ENCODE data around the gene TAP1.
A peak's percentile ranks its signal among the peaks of the same experiment; 100 is the strongest.
"Not testable (repeated sequence)": the region's sequence is repeated elsewhere in the genome, so short reads cannot be mapped to it uniquely, and the experiment has no call there.

TAP1 gene

DNA sequence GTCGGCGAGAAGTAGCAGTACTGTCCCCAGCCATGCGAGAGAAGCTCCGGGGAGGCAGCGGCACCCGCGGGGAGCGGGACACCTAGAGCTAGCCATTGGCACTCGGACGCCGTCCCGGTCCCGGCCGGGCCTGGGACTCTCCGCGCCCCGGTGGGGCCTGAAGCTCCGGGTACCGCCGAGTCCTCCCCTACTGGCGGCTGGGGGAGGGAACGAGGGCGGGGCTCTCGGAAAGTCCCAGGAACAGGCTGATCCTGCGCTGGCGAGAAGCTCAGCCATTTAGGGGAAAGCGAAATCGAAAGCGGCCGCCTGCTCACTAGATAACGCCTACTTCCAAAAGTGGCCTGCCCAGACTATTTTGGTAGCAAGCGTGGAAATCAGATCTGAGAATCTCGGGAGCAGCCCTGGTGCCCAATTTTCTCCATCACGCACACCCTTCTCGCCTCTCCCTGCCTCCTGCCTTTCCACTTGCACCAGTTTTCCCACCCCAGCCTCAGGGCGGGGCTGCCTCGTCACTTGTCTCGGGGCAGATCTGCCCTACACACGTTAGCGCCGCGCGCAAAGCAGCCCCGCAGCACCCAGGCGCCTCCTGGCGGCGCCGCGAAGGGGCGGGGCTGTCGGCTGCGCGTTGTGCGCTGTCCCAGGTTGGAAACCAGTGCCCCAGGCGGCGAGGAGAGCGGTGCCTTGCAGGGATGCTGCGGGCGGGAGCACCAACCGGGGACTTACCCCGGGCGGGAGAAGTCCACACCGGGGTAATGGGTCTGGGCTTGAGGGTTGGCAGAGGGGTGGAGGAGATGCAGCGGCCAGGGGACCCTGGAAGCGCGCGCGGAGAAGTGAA, at the start of gene TAP1, which contains the start of gene PSMB9:
Gene TAP1 (minus strand): TSS at position 164 of the 835 bp plus-strand sequence. CDS start 68 bp downstream, at position 96.
Gene PSMB9 (plus strand): TSS at position 652 of the 835 bp plus-strand sequence. CDS start 38 bp downstream, at position 690.
- DNase-seq (ENCODE audit: low spot score) = peak; percentile 97

GRCh38 chr6:32895006-32895345, 41.5 kb upstream of the TAP1 start:
- no peak for DNase-seq (ENCODE audit: low spot score)

DNA sequence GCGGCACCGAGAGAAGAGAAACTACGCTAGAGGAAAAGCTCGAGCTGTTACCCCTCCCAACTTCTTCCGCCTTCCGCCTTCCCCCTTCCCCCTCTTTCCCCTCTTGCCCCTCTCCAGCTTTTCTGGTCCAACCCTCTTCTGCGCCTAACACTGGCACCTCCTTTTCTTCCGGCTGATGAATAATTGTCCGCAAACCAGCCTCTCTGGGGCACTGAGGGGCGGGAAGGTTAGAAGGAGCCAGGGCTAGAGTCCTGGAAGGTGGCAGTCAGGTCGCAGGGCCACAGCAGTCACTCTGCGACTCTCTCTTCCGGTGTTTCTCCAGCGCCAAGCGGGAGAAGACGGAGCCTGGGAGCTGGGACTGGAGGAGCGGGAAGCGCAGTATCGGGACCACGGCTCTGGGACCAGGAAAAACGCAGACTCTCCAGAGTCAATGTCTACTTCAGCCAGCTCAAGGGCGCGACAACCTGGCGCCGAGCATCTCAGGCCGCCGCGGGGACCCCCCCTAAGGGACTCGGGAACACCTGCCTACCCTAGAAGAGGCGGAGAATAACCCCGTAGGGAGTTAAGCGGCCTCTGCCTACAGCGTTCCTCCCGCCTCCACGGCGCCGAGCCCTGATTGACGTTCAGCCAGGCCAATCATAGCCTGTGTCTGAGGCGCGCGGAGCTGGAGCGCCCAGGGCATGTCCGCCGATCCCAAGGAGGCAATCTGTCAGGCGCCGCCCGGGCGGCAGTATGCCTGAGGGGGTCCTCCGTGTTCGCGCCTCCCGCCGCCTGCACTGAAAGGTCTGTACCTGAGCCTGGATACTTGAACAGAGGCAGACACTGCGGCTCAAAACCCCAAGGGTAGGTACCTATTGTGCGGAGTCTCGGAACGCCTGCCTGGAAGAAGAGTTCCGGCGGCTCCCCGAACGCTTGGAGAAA, 40.8 kb upstream of the TAP1 start:
- peak; percentile 99 for DNase-seq (ENCODE audit: low spot score)

DNA sequence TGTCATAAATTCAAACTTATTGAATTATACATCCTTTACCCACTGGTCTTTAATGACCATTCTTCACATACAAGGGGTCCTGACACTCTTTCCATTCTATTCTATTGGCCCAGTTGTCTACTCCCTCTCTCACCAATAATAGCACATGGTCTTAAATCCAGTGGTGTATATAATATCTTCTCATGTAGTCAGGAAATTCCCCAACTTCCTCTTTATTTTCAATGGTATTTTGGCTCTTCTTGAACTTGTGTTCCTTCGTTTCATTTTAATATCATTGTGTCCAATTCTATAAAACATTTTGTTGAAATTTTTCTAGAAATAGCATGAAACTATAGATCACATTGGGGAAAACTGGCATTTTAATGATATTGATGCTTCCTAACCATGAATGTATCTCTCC, 37.3 kb upstream of the TAP1 start:
- no peak for DNase-seq (ENCODE audit: low spot score)

DNA sequence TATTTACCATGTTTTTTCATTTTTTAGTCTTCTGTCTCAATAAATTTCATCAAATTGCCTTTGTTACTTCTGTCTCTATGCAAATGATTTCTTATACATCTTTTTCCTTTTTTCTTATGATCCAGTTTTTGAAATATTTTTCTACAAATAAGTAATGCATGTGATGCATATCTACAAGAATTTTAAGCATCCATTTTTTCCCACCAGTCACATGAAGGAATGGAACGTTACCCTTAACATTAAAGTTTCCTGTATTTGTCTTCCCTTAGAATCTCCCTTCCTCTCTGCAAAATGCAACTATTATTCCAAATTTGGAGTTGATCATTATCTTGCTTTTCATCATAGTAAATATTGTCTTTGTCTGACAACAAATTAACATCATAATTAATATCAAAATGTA, 36.0 kb upstream of the TAP1 start:
- no peak for DNase-seq (ENCODE audit: low spot score)

DNA sequence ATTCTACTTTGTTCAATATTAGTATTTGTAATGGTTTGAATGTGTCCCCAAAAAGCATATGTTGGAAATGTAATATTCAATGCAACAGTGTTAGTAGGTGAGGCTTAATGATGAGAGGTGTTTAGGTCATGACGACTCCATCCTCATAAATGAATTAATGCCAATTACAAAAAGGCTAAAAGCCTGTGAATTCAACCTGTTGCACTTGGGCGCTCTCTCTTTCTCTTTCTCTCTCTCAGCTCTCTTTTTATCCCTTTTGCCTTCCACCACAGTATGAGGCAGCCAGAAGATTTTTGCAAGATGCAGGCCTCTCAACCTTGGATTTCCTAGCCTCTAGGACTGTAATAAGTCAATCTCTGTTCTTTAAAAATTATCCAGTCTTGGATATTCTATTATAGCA, 35.1 kb upstream of the TAP1 start:
- no peak for DNase-seq (ENCODE audit: low spot score)

GRCh38 chr6:32887616-32888015, 34.1 kb upstream of the TAP1 start:
- no peak for DNase-seq (ENCODE audit: low spot score)

DNA sequence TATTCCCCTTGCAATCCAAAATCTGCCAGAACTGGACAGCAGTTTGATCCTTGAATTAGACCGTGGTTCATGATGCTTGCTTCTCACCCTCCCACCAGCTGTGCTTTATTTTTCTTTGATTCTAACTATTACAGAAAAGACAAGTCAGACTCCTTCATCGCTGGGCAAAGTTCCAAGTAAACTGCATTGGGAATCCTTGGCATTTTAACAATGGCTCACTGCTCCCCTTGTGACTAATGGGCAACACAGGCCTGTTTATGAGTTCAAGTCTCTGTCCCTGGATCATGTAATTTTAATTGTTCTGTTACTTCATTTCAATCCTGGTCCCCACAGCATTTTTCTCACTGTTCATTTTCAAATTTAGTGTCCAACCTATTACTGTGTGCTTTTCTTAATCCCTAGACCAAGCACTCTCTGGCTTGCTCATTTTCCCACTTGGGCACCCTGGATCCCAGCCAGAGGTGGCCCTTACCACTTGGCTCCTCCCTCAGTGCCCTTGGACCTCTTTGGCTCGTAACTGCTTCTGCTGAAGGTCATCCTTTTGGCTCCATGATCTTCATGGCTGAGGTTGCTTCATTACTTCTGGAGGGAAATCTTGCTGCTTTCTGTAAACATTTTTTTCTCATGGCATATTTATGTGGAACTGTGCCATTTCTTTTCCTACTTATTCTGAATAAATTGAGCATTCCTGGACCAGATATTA, 33.3 kb upstream of the TAP1 start:
- DNase-seq (ENCODE audit: low spot score) = peak; percentile 66

DNA sequence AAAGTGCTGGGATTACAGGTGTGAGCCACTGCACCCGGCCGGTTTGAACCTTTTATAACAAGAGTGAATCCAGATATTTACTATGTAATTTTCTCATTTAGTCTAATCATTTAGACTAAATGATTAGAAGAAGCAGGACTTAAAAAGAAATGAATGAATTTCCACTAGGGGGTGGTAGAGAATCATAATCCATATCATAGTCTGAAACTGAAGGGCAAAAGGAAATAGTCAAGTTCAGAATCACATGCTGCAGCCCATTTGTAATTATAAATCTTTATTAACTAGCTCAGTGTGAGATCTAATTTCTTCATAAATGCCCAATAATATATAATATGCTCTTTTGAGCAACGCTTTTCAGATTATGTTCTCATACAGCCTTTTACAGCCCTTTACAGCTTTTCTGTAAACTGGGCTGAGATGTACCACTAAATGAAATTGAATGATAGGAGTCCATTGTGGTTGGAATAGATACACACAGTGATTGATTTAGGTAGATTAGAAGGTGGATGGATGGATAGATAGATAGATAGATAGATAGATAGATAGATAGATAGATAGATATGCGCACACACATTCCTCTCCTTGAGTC, 32.3 kb upstream of the TAP1 start:
- DNase-seq (ENCODE audit: low spot score) = peak; percentile 50

GRCh38 chr6:32883789-32884188, 30.3 kb upstream of the TAP1 start:
- peak; percentile 47 for DNase-seq (ENCODE audit: low spot score)

DNA sequence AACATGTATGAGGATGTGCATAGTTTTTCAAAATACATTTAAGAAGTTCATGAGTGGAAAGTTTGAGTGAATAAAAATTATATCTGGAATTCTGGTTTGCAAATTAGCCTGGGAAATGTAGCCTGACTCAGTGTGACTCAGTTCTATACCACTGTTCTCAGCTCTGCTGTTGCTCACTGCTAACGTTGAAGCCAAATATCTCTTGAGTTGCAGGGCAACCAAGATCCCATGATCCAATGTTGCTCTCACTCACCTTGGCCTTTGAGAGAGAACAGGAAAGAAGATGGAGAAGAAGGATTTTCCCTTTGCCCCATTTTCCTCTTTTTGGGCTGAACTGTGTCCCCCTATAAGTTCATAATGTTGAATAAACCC, 29.4 kb upstream of the TAP1 start:
- peak; percentile 71 for DNase-seq (ENCODE audit: low spot score)

GRCh38 chr6:32880962-32881361, 27.5 kb upstream of the TAP1 start:
- not testable (repeated sequence) for DNase-seq (ENCODE audit: low spot score)

DNA sequence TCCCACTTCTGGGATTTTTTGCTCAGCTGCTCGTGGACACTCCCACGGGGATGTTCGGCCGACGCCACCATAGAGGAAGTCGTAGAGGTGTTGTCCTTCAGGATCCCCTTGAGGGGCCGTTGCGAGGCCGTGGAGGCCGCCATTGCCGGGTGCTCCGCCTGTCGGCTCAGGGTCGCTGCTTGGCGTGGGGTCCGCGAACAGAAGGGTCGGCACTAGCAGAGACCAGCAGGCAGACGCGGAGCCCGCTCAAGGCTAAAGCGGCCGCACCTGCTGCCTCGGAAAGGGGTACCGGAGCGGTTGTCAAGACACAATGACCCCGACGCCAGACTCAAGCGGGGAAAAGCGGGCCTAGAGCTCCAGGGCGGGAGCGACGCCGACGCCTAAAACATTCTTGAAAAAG, 26.2 kb upstream of the TAP1 start:
- DNase-seq (ENCODE audit: low spot score) = no peak

DNA sequence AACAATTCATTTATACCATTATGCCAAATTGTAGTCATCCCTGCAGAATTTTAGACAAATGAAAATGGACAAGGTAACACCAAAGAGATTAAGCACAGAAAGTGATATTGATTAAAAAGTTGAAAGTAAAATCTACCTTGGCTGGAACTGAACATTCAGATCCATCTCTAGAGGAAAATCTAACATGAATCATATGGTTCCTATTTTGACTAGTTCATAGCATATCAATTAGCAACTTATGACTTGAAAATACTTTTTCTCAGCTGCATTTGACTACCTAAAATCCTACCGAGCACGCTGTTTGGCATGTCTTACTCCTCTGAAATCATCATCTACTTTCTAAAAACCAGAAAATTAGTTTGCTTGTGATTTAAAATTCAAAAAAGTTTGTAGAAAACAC, 23.1 kb upstream of the TAP1 start:
- no peak for DNase-seq (ENCODE audit: low spot score)

DNA sequence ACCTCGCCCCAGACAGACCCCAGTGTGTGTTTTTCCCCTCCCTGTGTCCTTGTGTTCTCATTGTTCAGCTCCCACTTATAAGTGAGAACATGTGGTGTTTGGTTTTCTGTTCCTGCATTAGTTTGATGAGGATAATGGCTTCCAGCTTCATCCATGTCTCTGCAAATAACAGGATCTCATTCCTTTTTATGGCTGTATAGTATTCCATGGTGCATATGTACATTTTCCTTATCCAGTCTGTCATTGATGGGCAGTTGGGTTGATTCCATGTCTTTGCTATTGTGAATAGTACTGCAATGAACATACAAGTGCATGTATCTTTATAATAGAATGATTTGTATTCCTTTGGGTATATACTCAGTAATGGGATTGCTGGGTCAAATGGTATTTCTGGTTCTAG, 20.4 kb upstream of the TAP1 start:
- DNase-seq (ENCODE audit: low spot score) = not testable (repeated sequence)

DNA sequence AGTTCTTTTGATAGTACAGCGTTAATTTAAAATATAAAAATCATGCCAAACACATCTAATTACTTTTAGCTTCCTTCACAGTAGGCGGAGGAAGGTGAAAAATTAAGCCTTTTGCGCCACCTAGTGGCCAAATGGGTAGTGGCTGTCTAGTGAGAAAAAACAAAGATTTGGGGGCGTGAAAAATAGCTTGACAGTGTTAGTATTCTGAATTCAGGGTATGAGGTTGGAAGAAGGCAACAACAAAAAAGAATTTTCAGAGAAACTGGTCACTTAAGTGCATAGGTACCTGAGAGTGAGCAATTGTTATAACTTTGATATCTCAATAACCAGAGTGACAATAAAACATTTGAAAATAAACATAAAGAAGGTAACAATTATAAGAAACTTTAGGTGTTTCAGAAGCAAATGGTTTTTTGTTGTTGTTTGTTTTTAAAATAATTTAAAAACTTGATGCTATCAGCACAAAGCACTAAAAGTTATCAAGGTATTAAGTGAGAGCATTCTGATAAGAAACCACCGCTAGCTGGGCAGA, 14.8 kb upstream of the TAP1 start:
- DNase-seq (ENCODE audit: low spot score) = peak; percentile 62

DNA sequence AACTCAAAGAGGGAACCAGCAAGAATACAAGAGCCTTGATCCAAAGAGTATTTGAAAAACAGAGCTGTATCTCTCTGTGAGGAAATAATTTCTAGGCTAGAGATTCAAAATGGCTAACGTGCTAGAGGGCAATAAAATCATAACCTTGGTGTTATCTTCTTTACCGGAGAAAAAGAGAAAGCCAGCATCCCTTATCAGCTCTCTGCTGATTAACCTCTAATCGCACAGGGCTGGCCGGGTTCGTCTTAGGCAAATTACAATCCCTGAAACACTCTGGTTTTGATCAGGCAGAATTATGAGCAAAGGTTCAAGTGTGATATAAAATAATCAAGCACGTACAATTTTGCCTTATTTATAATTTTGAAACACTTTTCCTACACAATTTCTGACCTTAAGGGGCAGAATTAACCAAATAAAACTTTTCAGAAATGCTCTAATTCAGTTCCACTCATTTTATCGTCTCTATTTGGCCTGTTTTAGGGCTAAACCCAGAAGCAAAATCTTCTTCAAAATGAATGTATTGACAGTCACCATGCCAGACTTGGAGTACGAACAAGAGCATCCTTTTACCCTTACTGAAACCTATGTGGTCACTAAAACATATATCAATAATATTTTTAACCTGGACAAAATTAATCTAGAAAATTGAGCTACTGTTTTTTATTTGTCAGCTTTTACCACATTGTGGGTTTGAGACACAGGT, 14.2 kb upstream of the TAP1 start:
- no peak for DNase-seq (ENCODE audit: low spot score)

DNA sequence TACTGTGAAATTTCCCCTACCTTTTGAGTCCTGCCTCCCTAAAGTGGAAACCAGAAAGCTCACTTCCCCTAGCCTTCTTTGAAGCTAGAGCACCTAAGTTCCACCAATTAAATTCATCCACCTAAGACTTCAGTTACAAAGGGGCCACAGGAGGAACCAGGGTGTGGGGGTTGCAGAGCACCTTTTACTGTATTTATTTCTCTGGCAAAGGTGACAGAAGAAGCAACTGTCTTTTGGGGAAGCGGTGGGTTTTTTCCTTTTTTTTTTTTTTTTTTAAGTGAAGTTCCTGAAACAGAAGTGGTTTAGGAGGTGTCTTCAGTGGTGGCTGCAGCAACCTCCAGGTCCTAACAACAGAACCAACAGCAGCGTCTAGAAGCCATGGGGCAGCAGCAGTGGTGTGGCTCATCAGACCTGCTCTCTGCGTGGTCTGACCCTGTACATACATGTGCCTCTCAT, 13.5 kb upstream of the TAP1 start:
- DNase-seq (ENCODE audit: low spot score) = no peak

GRCh38 chr6:32865724-32866443, 12.4 kb upstream of the TAP1 start:
- no peak for DNase-seq (ENCODE audit: low spot score)

GRCh38 chr6:32862725-32863124, 9.2 kb upstream of the TAP1 start:
- DNase-seq (ENCODE audit: low spot score) = no peak

Data from AG20443 (cell line).